Measurements from ENCODE around the gene ZC3HAV1. TPM values are rescaled to one million over a fixed set of nuclear protein-coding genes. Genes with fewer than 3 reads are reported as not detected.
"Not testable (repeated sequence)": the region's sequence is repeated elsewhere in the genome, so short reads cannot be mapped to it uniquely, and the experiment has no call there.

The ZC3HAV1 gene
- total RNA-seq, 1 experiment from 2014 or later: 40.0 TPM

DNA sequence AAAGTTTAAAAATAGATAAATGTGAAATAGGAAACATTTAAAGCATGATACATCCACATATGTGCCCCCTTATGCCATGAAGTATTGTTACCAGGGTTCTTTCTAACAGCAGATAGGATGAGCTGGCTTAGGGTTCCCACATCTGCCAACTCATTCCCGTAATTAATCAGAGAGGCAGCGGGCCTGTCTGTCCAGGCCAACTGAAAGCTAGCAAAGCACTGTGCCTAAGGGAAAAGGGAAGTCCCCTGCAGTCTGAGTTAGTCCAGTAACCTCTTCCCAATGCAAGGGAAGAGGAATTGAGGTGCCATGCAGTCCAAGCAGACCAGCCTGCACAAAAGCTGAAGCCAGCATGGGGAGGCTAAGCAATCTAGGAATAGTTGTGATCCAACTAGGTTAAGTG, 55.4 kb downstream of the ZC3HAV1 start:
- DNase-seq (ENCODE audit: low read depth): peak; percentile 41

DNA sequence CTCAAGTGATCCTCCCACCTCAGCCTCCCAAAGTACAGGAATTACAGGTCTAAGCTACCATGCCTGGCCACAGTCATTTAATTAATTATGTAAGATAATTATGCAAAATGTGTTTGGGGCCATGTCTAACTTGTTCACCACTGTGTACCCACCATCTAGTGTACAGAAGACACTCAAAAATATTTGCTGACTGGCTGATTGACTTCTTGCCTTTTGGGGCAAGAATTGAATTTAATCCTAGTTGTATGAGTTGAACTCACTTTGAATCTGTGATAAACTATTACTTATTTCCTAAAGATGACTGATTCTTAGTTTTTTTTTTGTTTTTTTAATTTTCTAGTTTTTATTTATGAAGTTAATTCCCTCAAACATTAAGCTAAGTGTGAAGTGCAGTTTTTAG, 57.9 kb downstream of the ZC3HAV1 start:
- no peak for DNase-seq (ENCODE audit: low read depth)

DNA sequence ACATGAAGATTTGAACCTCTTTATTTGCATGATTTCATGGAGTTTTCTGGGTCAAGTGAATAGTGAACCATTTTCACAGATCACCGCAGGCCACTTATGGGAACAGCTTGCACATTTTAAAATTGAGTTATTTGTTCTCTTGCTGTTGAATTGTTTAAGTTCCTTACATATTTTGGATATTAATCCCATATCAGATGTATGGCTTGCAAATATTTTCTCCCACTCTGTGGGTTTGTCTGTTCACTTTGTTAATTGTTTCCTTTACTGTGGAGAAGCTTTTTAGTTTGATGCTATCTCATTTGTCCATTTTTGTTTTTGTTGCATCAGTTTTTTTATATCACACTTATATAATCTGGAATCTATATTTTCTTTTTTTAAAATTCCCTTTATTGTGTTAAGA, 59.6 kb downstream of the ZC3HAV1 start:
- no peak for DNase-seq (ENCODE audit: low read depth)

DNA sequence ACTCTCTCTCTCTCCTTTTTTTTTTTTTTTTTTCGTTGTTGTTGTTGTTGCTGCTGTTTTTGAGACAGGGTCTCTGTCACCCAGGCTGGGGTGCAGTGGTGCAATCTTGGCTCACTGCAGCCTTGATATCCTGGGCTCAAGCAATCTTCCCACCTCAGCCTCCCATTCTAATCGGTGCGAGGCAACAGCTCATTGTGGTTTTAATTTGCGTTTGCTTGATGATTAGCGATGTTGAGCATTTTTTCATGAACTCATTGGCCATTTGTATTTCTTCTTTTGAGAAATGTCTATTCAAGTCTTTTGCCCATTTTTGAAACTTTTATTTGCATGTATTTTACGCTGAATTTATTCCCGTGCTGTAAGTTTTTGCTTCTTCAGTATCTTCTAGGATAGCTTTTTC, 60.4 kb downstream of the ZC3HAV1 start:
- no peak for DNase-seq (ENCODE audit: low read depth)

DNA sequence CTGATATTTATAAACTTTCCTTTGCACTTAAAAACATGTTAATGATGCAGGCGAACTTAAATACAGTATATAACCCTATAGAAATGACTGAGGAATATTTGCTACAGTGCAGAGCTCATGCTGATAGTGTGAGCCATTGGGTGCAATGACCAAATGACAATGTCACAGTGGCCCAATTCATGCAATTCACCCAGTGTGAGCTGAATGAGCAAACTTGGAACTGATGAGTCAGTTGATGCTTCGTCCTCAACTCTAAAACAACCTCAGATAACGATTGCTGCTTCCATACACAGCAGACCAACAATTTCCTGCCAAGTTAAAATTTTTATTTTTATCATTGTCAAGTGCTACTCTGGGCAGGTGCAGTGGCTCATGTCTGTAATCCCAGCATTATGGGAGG, 61.5 kb downstream of the ZC3HAV1 start:
- no peak for DNase-seq (ENCODE audit: low read depth)

DNA sequence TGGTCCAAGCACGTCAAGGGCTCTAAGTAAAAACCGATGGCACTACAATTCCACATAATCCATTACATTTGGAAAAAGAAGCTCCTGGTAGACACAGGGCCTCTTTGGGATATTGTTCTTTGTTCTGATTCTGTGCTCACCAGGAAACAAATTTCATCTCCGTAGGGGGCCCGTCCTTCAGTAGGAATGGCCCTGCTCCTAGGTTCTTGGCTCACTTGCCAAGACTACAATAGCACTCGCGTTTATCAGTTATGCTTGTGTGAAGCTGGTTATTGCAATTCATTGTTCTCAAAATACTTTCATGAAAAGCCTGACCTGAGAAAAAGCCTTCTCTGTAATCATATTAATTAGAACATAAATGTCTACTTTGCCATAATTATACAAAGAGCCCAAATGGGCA, 63.4 kb downstream of the ZC3HAV1 start:
- no peak for DNase-seq (ENCODE audit: low read depth)

DNA sequence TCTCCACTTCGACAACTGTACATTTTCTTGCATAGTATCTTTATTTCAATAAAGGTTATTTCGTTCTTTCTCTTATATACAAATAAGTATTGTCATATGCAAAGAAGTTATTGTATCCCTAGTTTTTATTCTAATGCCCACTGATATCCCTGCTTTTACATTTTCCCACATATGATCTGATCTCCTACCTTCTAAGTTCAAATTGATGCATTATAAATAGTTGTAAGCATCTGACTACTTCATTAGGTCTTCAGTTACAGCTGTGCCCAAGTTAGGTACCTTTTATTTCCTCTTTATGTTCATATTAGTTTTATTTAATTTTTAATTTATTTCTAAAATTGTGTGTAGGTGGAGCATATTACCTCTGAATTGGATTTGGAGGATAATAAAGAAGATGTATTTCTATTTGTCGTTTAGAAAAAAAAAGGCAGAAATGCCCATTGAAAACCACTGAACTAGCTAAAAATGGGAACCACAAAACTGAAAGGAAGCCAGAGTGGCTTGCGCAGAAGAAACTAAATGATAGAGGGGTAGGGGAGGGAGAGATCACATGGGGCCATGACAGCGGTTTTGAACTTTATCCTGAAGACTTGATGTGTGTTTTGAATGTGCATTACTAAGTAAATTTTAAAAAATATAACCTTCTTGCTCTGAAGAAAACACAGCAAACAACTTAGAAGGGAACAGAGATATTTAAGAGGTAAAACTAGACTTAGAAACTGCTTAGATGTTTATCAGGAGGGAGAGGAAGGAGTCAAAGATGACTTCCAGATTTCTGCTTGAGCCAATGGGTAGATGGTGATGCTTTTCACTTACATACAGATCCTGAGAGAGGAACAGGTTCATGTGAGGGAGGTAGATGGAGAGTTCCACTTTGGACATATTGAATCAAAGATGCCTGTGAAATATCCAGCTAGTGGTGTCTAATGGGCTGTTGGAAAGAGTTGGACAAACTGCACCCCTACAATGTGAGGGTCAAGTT, 64.4 kb downstream of the ZC3HAV1 start:
- DNase-seq (ENCODE audit: low read depth): no peak

DNA sequence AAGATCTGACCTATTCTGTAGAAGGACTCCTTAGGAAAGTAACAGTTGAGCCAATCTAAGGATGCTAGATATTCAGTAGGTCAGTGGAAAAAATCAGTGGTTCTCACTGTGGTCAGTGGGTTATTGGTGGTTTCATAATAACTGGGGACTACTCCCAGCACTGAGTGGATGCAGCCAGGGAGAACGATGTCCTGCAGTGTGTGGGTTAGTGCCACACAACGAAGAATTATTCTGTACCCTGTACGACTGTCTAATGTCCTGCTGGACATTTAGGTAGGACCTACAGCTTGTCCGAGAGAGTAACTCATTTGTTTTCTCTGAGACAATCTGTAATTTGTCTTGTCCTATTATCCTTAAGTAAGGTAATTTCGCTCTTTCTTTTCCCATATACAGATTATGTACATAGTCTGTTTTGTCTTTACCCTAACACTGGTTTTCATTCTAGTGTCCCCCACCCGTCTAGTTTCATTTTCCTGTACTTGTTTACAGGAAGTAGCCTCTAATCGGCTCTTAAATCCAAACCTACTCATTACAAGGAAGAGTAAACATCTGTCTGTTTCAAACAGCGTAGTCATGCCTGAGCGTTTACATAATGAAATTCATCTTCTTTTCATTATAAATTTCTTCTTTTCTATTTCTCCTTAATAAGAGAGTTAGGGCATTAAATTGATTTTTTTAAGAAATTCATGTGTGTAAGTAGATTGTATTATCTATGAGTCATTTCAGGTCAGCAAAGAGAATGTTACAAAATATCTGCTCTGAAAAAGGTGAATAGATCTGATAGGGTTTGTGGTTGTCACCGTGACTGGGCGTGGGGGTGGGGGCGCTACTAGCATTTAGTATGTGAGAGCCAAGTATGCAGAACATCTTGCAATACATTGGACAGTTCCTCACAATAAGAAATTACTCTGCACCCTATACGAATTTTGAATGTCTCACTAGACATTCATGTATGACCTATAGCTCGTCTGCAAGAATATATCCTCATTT, 65.4 kb downstream of the ZC3HAV1 start:
- DNase-seq (ENCODE audit: low read depth): no peak

DNA sequence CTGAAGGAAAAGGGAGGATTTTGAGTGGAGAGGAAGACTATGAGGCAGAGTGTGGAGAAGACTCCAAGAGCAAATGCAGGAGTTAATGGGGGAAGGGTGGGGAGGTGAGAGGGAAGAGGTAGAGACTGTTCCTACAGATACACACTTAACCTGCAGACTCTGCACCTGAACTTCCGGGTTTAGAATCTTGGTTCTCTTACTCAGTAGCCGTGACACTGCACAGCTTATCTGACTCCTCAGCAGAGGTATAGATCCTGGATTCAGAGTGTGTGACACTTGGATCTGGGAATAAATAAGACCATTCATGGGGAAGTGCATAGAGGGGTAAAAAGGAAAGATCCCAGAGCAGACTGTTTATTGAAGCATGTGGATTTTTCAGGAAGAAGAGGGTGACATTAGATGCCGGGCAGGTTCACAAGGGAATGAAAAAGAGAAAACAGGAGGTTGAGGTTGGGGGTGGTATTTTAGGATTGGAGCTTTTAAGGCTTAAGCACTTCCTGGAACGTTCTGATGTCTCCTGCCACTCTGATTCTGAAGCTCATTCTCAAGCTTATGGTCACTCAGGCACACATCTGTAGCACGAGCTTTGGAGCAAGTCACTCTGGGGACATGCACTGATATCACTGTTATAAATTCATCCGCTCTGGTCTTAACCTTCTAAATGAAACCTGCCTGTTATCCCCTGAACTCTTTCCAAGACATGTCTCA, 68.0 kb downstream of the ZC3HAV1 start:
- no peak for DNase-seq (ENCODE audit: low read depth)

DNA sequence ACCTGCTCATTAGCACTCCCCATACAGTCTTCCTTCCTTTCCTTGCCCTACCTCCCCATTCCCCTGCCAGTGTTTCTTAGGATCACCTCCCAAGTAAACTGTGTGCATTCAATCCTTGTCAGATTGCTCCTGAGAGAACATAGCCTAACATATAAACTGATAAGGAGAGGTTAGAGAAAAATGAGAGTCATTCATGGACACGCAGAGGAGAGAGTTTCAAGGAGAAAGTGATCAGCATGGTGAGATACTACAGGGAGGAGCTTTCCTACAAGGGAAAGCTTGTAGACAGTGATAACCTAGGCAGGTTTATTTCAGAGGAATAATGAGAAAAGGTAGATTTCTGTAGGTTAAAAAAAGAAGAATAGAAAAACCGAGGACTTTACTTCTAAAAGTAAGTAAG, 70.8 kb downstream of the ZC3HAV1 start:
- no peak for DNase-seq (ENCODE audit: low read depth)

DNA sequence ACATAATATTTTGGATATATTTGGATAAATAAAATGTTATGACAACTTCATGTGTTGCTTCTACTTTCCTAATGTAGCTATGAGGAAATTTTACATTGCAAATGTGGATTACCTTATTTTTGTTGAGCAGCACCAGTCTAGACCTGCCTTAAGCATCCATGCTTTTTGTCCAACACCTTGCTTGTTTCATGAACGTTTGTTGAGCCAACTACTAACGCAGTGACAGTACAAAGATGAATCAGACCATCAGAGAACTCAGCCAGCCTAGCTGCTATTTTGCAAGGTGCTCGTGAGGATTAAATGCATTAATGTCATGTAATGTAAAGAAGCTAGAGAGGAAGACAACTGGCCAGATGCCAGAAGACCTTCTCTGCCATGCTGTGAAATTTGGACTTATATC, 72.6 kb downstream of the ZC3HAV1 start:
- no peak for DNase-seq (ENCODE audit: low read depth)

DNA sequence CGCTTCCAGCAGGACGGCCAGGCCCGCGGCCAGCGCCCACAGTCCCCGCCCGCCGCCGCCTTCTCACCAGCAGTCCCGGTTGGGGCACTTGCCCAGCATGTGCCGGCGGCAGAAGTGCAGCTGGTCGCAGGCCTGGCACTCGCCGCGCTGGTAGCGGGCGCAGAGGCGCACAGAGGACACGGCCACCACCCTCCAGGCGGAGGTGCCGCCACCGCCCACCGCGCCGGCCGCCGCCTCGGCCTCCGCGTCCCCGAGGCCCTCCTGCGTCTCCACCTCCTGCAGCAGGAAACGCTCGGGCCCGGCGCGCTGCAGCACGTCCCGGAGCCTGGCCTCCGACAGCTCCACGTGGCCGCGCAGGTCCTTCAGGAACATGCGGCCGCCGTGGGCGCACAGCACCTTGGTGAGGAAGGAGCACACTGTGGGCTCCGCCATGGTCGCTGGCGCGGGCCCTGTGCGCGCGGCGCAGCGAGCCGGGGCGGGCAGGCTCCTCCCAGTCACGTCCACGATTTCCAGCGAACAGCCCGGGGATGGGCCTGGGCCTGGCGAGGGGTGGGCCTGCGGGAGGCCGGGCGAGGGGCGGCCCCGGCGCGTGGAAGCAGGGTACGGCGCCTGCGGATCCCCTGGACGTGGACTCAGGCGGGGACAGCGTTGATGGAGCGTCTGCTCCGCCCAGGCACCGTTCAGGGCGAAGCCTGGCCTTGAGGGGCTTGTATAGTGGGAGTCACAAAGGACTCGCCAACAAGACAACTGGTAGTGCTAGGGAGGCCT, 73.8 kb downstream of the ZC3HAV1 start, which contains the start of gene ZC3HAV1L:
ZC3HAV1L (minus strand) TSS at position 457 of the 768 bp plus-strand sequence; CDS start at position 432, 25 bp downstream.
- peak; percentile 66 for DNase-seq (ENCODE audit: low read depth)

DNA sequence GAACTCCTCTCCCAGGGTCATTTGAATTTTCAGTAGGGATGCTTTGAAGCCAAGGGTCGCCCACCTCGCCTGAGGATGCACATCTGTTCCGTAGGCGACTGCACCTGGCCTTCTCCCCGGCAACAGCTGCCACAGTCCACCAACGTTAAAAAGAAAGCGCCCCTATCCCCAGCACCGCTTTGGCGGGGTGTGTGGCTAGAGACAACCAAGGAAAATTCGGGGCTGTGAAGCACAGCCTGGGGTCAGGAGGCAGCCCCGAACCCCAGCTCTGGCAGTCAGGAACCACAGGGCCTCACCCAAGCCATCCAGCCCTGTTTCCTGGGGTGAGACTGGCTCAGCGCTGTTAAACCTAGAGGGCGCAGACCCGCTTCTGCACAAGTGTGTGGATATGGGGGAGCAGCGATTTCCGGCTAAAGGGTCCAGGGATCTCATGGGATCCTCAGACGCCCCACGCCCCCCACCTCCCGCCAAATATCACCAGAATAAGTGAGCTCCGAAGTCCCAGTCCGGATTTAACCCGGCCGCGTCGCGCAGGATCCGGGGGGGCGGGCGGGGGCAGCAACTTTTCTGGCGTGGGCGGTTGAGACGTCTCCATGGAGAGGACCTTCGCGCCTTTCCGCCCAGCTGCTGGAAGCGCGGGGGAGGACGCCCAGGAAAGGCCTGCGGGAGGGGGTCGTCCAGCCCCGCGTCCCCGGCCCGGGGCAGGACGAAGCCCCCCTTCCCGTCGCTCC, 74.5 kb downstream of the ZC3HAV1 start:
- DNase-seq (ENCODE audit: low read depth): peak; percentile 51

DNA sequence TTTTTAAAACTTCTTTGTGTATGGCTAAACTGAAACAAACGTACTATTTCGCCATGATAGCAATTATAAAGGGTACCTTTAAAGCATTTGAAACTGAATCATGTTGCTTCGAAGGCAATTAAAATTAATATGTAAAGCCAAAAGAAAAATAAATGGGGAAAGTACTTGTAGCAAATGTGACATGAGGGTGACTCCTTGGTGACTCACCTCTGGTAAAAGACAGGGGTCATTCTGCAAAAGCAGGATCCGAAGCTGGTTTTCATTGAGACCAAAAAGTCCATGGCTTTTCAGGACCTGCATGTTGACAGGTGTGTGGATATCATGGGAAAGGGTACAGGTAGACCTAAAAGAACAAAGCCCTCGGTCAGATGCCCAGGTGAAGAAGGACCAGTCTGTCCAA, 75.2 kb downstream of the ZC3HAV1 start:
- DNase-seq (ENCODE audit: low read depth): peak; percentile 52

DNA sequence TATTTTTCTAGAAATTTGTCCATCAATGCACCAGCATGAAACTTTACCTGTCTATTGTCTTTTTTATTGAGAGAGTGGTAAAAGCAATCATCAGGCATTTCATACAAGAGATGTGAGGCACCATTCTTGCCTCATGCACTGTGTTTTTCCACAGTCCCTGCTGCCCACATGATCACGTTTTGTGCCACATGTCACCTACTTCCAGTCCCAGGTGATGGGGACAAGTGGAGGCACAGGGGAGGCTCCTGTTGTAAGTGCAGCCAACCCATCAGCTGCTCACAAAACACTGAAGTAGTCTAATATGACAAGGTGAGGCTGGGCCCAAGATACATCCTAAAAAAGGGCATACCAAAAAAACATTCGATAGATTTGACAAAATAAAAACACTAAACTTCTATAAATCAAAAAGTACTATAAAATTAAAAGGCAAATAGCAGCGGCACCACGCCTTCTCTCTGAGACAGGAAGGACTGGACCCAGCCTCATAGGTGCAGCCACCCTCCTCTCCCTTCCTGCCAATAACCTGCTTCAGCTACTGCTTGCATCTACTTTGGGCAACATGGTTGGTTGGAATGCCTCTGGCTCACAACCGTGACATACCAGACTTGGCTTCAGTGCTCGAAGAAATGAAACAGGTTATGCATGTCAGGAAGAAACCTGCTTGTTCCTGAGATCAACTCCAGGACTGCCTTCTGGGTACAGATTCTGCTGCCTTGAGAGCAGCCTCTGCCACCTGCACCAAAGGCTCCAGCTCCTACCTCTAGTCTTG, 76.0 kb downstream of the ZC3HAV1 start:
- no peak for DNase-seq (ENCODE audit: low read depth)

DNA sequence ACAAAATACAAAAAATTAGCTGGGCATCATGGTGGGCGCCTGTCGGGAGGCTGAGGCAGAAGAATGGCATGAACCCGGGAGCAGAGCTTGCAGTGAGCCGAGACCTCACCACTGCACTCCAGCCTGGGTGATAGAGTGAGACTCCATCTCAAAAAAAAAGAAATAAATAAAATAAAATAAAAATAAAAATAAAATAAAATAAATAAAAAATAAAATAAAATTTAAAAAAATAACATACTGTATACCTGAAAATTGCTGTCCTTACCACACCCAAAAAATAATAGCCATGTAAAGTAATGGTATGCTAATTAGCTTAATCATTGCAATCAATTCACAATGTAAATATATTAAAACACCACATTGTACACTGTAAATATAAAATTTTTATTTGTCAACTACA, 77.0 kb downstream of the ZC3HAV1 start:
- no peak for DNase-seq (ENCODE audit: low read depth)

DNA sequence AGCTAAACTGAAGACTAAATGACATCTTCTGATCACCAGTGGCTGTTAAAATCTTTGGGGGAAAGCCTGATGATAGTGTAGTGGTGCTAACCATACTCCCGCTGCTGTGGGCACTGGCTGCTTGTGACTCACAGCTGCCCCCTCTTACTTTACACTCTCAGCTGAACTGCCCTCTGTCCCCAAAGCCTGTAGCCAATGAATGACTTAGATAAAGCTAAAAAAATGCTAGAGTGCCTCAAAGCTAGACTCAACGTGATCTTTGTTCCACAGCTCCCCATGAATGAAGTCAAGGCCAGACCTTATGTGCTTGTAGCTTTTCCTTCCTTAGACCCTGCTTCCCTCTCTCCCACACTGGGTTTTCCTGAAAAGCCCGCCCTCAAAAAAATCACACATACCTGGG, 80.2 kb downstream of the ZC3HAV1 start:
- no peak for DNase-seq (ENCODE audit: low read depth)

DNA sequence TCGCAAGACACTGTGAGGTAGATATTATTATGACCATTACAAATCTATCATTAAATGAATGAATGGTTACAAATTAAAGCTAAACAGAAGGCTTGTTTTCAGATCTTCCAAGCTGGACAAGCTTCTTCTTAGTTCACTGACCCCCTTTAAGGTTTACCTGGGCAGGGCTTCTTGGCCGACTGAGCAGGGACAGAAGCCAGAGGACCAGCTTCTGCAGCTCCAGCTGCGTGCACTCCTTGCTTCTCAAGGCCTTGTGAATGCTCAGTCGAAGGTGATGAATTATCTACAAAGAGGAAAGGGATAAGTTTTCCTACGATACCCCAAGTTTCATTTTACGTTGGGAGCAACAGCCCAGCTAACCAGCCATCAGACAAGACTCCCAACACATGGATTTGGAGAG, 83.0 kb downstream of the ZC3HAV1 start:
- DNase-seq (ENCODE audit: low read depth): no peak

DNA sequence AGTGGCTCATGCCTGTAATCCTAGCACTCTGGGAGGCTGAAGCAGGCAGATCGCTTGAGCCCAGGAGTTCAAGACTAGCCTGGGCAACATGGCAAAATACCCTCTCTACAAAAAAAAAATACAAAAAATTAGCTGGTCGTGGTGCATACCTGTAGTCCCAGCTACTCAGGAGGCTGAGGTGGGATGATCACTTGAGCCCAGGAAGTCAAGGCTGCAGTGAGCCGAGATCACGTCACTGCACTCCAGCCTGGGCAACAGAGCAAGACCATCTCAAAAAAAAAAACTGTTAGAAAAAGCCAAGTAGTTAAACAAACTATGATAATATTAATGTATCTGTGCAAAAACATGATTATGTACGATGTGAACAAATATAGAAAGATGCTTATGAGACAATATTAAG, 83.7 kb downstream of the ZC3HAV1 start:
- not testable (repeated sequence) for DNase-seq (ENCODE audit: low read depth)

Data from LHCN-M2 (cell line).